ENCODE data around the gene ROR1. TPM values are rescaled to one million over a fixed set of nuclear protein-coding genes. Genes with fewer than 3 reads are reported as not detected.

ROR1 gene
- total and polyA plus RNA-seq, 2 of the 13 experiments (the other 11 are each of a cell fraction or from before 2014, with no cell fraction given), result 0.58 to 2.3 TPM

DNA sequence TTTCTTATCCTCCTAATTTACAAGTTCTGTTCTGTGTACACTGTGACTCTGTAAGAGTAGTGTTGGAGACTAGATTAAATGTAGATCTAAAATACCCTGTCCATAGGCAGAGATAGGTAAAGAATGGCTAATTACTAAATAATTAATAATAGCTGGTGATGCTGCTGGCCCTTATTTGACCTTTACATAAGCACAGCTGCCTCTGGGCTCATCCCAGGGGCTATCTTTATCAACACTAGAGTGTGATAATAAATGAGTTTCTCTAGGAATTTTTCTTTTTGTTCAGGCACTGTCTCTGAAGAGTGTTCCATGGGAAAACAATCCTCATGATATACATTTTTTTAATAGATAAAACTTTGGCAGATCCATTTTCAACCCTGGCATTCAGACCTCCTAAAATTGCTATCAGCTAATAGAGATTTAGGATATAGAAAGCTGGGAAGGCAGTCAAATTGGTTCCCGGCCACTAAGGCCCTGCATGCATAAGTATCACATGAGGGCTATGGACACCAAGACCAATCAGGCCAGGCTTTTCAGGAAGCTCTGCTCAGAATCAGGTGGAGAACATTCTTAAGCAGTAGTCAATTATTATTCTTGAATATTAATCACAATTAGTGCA lies 107.2 kb downstream of the ROR1 start (continued):
- TF ChIP-seq, protein P1, sequence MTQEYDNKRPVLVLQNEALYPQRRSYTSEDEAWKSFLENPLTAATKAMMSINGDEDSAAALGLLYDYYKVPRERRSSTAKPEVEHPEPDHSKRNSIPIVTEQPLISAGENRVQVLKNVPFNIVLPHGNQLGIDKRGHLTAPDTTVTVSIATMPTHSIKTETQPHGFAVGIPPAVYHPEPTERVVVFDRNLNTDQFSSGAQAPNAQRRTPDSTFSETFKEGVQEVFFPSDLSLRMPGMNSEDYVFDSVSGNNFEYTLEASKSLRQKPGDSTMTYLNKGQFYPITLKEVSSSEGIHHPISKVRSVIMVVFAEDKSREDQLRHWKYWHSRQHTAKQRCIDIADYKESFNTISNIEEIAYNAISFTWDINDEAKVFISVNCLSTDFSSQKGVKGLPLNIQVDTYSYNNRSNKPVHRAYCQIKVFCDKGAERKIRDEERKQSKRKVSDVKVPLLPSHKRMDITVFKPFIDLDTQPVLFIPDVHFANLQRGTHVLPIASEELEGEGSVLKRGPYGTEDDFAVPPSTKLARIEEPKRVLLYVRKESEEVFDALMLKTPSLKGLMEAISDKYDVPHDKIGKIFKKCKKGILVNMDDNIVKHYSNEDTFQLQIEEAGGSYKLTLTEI (CRISPR knock-in tag; conservative IDR thresholded peaks at IDR 0.05), result no peak
- no peak for TF ChIP-seq IRX3 (CRISPR knock-in tag; IDR thresholded peaks at IDR 0.05; ENCODE audit: borderline replicate concordance, low read depth)
- no peak for TF ChIP-seq ZNF616 (CRISPR knock-in tag; IDR thresholded peaks at IDR 0.05; ENCODE audit: low read depth)
- no peak for TF ChIP-seq HHEX (CRISPR knock-in tag; IDR thresholded peaks at IDR 0.05)
- TF ChIP-seq CENPX (CRISPR knock-in tag; IDR thresholded peaks at IDR 0.05), result no peak
- no peak for TF ChIP-seq ZNF431 (CRISPR knock-in tag; IDR thresholded peaks at IDR 0.05; ENCODE audit: borderline replicate concordance, low read depth)
- no peak for TF ChIP-seq ZNF883 (CRISPR knock-in tag; IDR thresholded peaks at IDR 0.05; ENCODE audit: not compliant biosample characterization)
- no peak for TF ChIP-seq ZNF225 (CRISPR knock-in tag; IDR thresholded peaks at IDR 0.05)

DNA sequence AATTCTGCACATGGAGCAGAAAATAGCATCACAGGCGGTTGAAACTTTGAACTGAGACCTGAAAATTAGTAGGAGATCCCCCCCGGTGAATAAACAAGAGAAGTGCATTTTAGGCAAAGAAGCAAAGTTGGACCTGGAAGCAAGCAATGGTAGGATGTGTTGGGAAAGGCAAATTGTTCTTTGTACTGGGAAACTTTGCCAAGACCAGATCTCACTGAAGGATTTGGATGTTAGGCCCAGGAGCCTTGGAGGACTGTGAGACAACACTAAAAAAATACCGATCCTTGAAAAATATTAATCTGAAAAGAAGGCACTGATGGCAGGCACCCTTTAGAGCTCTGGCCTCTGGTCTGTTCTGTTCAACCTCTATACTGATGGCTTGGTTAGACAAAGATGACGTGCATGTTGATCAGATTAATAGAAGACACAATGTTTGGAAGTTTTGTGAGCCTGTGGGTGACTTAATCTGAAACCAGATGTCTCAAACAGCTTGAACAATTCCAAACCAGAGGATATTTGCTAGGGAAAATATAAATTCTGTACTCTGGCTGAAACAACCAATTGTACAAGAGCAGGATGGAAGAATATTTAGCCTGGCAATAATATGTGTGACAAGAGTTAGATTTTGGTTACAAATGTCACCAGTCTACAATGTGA lies 108.4 kb downstream of the ROR1 start:
- TF ChIP-seq ZNF747 (CRISPR knock-in tag; IDR thresholded peaks at IDR 0.05; ENCODE audit: borderline replicate concordance) (no peak), ZNF607 (CRISPR knock-in tag; IDR thresholded peaks at IDR 0.05; ENCODE audit: borderline replicate concordance) (no peak), ZNF780A (CRISPR knock-in tag; IDR thresholded peaks at IDR 0.05) (no peak), SIX4 (CRISPR knock-in tag; IDR thresholded peaks at IDR 0.05) (no peak), KDM2A (CRISPR knock-in tag; IDR thresholded peaks at IDR 0.05; ENCODE audit: borderline replicate concordance, low read depth) (no peak), ZNF20 (CRISPR knock-in tag; IDR thresholded peaks at IDR 0.05) (no peak), ZNF30 (CRISPR knock-in tag; IDR thresholded peaks at IDR 0.05) (no peak), ZNF160 (CRISPR knock-in tag; IDR thresholded peaks at IDR 0.05) (no peak), TBP (CRISPR knock-in tag; IDR thresholded peaks at IDR 0.05) (no peak), SAP130 (CRISPR knock-in tag; IDR thresholded peaks at IDR 0.05; ENCODE audit: low read depth) (no peak), CAMTA2 (CRISPR knock-in tag; IDR thresholded peaks at IDR 0.05; ENCODE audit: borderline replicate concordance) (no peak), JDP2 (CRISPR knock-in tag; IDR thresholded peaks at IDR 0.05; ENCODE audit: borderline replicate concordance) (no peak), ZNF772 (CRISPR knock-in tag; IDR thresholded peaks at IDR 0.05) (no peak)
- Histone ChIP-seq H3K4me1 (ENCODE audit: insufficient read depth, low read length) (no peaks in the 10 kb centered on the region), H3K4me3 (replicated peaks in 1 of 3; ENCODE audit: insufficient read depth in 1 of 3, low read depth in 2 of 3, low read length in 3 of 3) (no peak overlapping the region), H3K27me3 (ENCODE audit: control insufficient read depth in 1 of 2, insufficient read depth in 2 of 2, low read length in 2 of 2) (no peaks in the 10 kb centered on the region), H2AFZ (ENCODE audit: low read length) (no peak overlapping the region), H3K79me2 (ENCODE audit: insufficient read depth, low read length) (no peaks in the 10 kb centered on the region), H3K27ac (ENCODE audit: extremely low read length, insufficient read depth, low read length) (no peak overlapping the region), H4K20me1 (ENCODE audit: insufficient read depth, low read length) (no peaks in the 10 kb centered on the region), H3K36me3 (replicated peaks in 1 of 2; ENCODE audit: control insufficient read depth in 1 of 2, insufficient read depth in 2 of 2, low read length in 2 of 2) (no peaks in the 10 kb centered on the region), H3K4me2 (ENCODE audit: low read depth, low read length) (no peak overlapping the region), H3K9ac (ENCODE audit: insufficient read depth, low read depth, low read length) (no peak overlapping the region), H3K9me3 (ENCODE audit: low read length) (no peaks in the 10 kb centered on the region)
- ChIA-PET CTCF (ENCODE audit: low intra/inter-chr PET ratio, low total read pairs) (no interaction called here), POLR2A (no interaction called here)
- DNase-seq (ENCODE audit: low spot score) (no peak), FAIRE-seq (no peak), ATAC-seq (no peak)
- BruUV-seq (replicated peaks), result no TSS peak
- in situ Hi-C loops (cut with HindIII; ENCODE audit: extremely low pct_ligation_motif_present, low pct_unique_long_range_greater_than_20kb), result no loop called here
- intact Hi-C loops (cut with micrococcal nuclease; ENCODE audit: unreplicated experiment), result no loop called here
- WGBS (ENCODE audit: low lambda C conversion rate), result 34% methylated on average over 4 of the region's 4 CpGs

All from HepG2 (cell line).